HG03060 (cell line): ENCODE data around the gene NCBP3.
"Not testable (repeated sequence)": the region's sequence is repeated elsewhere in the genome, so short reads cannot be mapped to it uniquely, and the experiment has no call there.

ENCODE experiments used
- ATAC-seq: cut with Tn5 transposase; IDR thresholded peaks from one replicate; pipeline ENCODE4 v1.9.1; 2021; ENCODE audit warnings: low read depth, moderate number of reproducible peaks; ENCODE audit not compliant: unreplicated experiment

Gene NCBP3

GRCh38 chr17:3851461-3852100 is 5.5 kb upstream of the NCBP3 start:
- ATAC-seq: no peak

GRCh38 chr17:3848229-3848835 is 2.3 kb upstream of the NCBP3 start:
- no peak for ATAC-seq

GRCh38 chr17:3847165-3847670 is 1.2 kb upstream of the NCBP3 start:
- no peak for ATAC-seq

GRCh38 chr17:3846437-3847164 is 555 bp upstream of the NCBP3 start:
- ATAC-seq: no peak

GRCh38 chr17:3845291-3845620 is 790 bp downstream of the NCBP3 start:
- ATAC-seq: peak; percentile 10

GRCh38 chr17:3844556-3844955 is 1.5 kb downstream of the NCBP3 start:
- ATAC-seq: not testable (repeated sequence)

GRCh38 chr17:3843935-3844516 is 2.0 kb downstream of the NCBP3 start:
- ATAC-seq: no peak

GRCh38 chr17:3838206-3838605 is 7.8 kb downstream of the NCBP3 start:
- ATAC-seq: no peak

- ATAC-seq: no peak
Measured at GRCh38 chr17:3836551-3836950, 9.5 kb downstream of the NCBP3 start.

GRCh38 chr17:3835410-3836229 is 10.4 kb downstream of the NCBP3 start:
- no peak for ATAC-seq

- ATAC-seq: no peak
Measured at GRCh38 chr17:3834811-3835210, 11.2 kb downstream of the NCBP3 start.

GRCh38 chr17:3828852-3829232 is 17.2 kb downstream of the NCBP3 start:
- ATAC-seq: no peak

- no peak for ATAC-seq
Measured at GRCh38 chr17:3828151-3828851, 17.7 kb downstream of the NCBP3 start.

- no peak for ATAC-seq
Measured at GRCh38 chr17:3827124-3827773, 18.8 kb downstream of the NCBP3 start.

GRCh38 chr17:3826191-3826590 is 19.9 kb downstream of the NCBP3 start:
- ATAC-seq: no peak

- no peak for ATAC-seq
Measured at GRCh38 chr17:3821101-3821500, 24.9 kb downstream of the NCBP3 start.

- no peak for ATAC-seq
Measured at GRCh38 chr17:3818786-3819185, 27.3 kb downstream of the NCBP3 start.

GRCh38 chr17:3817851-3818605 is 28.0 kb downstream of the NCBP3 start:
- ATAC-seq: no peak

- no peak for ATAC-seq
Measured at GRCh38 chr17:3815925-3816324, 30.1 kb downstream of the NCBP3 start.
